ENCODE measurements around the gene GATB. TPM values are rescaled to one million over a fixed set of nuclear protein-coding genes. Genes with fewer than 3 reads are reported as not detected.

Gene GATB
- total RNA-seq, 6 experiments from 2014 or later: 23.1 to 28.2 (median 24.4) TPM

GRCh38 chr4:151717314-151717713 lies 43.5 kb downstream of the GATB start:
- Mint-ChIP-seq H3K4me3 (no peak overlapping the region), H3K27me3 (ENCODE audit: insufficient read depth) (no peaks in the 10 kb centered on the region; the same call in 1 of the 2 replicates), H3K27ac (no peak overlapping the region), H3K9me3 (no peaks in the 10 kb centered on the region), H3K36me3 (ENCODE audit: low read depth) (no peaks in the 10 kb centered on the region; the same call in 1 of the 2 replicates), H3K4me1 (ENCODE audit: low read depth) (peaks cover 7% of the 10 kb centered on the region; the same call in 1 of the 2 replicates)
- no peak for DNase-seq
- no peak for TF ChIP-seq CTCF (IDR thresholded peaks at IDR 0.05)

GRCh38 chr4:151716324-151716723 lies 44.5 kb downstream of the GATB start:
- Mint-ChIP-seq H3K9me3 (no peaks in the 10 kb centered on the region), H3K27me3 (ENCODE audit: insufficient read depth) (no peaks in the 10 kb centered on the region; the same call in 1 of the 2 replicates), H3K4me1 (ENCODE audit: low read depth) (peaks cover 2% of the 10 kb centered on the region; the same call in 1 of the 2 replicates), H3K36me3 (ENCODE audit: low read depth) (no peaks in the 10 kb centered on the region; the same call in 1 of the 2 replicates), H3K4me3 (no peak overlapping the region), H3K27ac (no peak overlapping the region)
- no peak for DNase-seq
- no peak for TF ChIP-seq CTCF (IDR thresholded peaks at IDR 0.05)

- no peak overlapping the region for H3K4me3 Mint-ChIP-seq
- no peak for TF ChIP-seq CTCF (IDR thresholded peaks at IDR 0.05)
- no peaks in the 10 kb centered on the region for H3K4me1 Mint-ChIP-seq (ENCODE audit: low read depth)
- no peaks in the 10 kb centered on the region; the same call in 1 of the 2 replicates for H3K36me3 Mint-ChIP-seq (ENCODE audit: low read depth)
- DNase-seq: no peak
- no peaks in the 10 kb centered on the region for H3K9me3 Mint-ChIP-seq
- H3K27ac Mint-ChIP-seq: no peak overlapping the region
- no peaks in the 10 kb centered on the region; the same call in 1 of the 2 replicates for H3K27me3 Mint-ChIP-seq (ENCODE audit: insufficient read depth)
Measured at GRCh38 chr4:151715881-151716280, 44.9 kb downstream of the GATB start.

- Mint-ChIP-seq H3K4me3 (no peak overlapping the region), H3K36me3 (ENCODE audit: low read depth) (no peaks in the 10 kb centered on the region; the same call in 1 of the 2 replicates), H3K27me3 (ENCODE audit: insufficient read depth) (no peaks in the 10 kb centered on the region; the same call in none of the 2 replicates), H3K27ac (no peak overlapping the region), H3K9me3 (no peaks in the 10 kb centered on the region), H3K4me1 (ENCODE audit: low read depth) (no peaks in the 10 kb centered on the region)
- no peak for TF ChIP-seq CTCF (IDR thresholded peaks at IDR 0.05)
- no peak for DNase-seq
Measured at GRCh38 chr4:151712777-151713176, 48.0 kb downstream of the GATB start.

- DNase-seq: no peak
- no peak overlapping the region for H3K4me3 Mint-ChIP-seq
- no peak overlapping the region for H3K27ac Mint-ChIP-seq
- H3K27me3 Mint-ChIP-seq (ENCODE audit: insufficient read depth): no peaks in the 10 kb centered on the region; the same call in none of the 2 replicates
- no peak for TF ChIP-seq CTCF (IDR thresholded peaks at IDR 0.05)
- no peaks in the 10 kb centered on the region for H3K9me3 Mint-ChIP-seq
- peaks cover 5% of the 10 kb centered on the region; the same call in 1 of the 2 replicates for H3K36me3 Mint-ChIP-seq (ENCODE audit: low read depth)
- H3K4me1 Mint-ChIP-seq (ENCODE audit: low read depth): no peaks in the 10 kb centered on the region
Measured at GRCh38 chr4:151711646-151712045, 49.2 kb downstream of the GATB start.
